Ishikawa (cell line): ENCODE results near the gene GPLD1.

Experiments used
- CEBPB ChIP-seq: IDR thresholded peaks from 2 replicates; pipeline ENCODE4 v1.6.1; 2012
- CREB1 ChIP-seq: IDR thresholded peaks from 2 replicates; pipeline ENCODE4 v1.6.1; 2012; ENCODE audit warnings: low read depth
- EGR1 ChIP-seq: IDR thresholded peaks from 2 replicates; pipeline ENCODE4 v1.6.1; 2012
- EP300 ChIP-seq: IDR thresholded peaks from 2 replicates; pipeline ENCODE4 v1.6.1; 2012; ENCODE audit warnings: borderline replicate concordance
- FOXM1 ChIP-seq: IDR thresholded peaks from 2 replicates; pipeline ENCODE4 v1.6.1; 2012; ENCODE audit warnings: low read depth, borderline replicate concordance
- MAX ChIP-seq: IDR thresholded peaks from 2 replicates; pipeline ENCODE4 v1.6.1; 2012
- NFIC ChIP-seq: IDR thresholded peaks from 2 replicates; pipeline ENCODE4 v1.6.1; 2012
- RAD21 ChIP-seq: IDR thresholded peaks from 2 replicates; pipeline ENCODE4 v1.6.1; 2012; ENCODE audit warnings: low read depth
- REST ChIP-seq: IDR thresholded peaks from 2 replicates; pipeline ENCODE4 v1.6.1; 2012; ENCODE audit warnings: low read depth, mild to moderate bottlenecking
- TAF1 ChIP-seq: IDR thresholded peaks from 2 replicates; pipeline ENCODE4 v1.6.1; 2012; ENCODE audit warnings: low read depth, mild to moderate bottlenecking
- TCF12 ChIP-seq: IDR thresholded peaks from 2 replicates; pipeline ENCODE4 v1.6.1; 2012; ENCODE audit warnings: low read depth
- TEAD4 ChIP-seq: IDR thresholded peaks from 2 replicates; pipeline ENCODE4 v1.6.1; 2012
- USF1 ChIP-seq: IDR thresholded peaks from 2 replicates; pipeline ENCODE4 v1.6.1; 2012
- YY1 ChIP-seq: IDR thresholded peaks from 2 replicates; pipeline ENCODE4 v1.6.1; 2012; ENCODE audit warnings: low read depth
- ZBTB7A ChIP-seq: IDR thresholded peaks from 2 replicates; pipeline ENCODE4 v1.6.1; 2012; ENCODE audit warnings: low read depth

The GPLD1 gene

GRCh38 chr6:24489881-24490280 lies 503 bp upstream of the GPLD1 start:
- TF ChIP-seq RAD21 (no peak), CEBPB (no peak), YY1 (no peak), MAX (no peak), ZBTB7A (no peak), TCF12 (no peak), REST (no peak), NFIC (no peak), TEAD4 (no peak)

GRCh38 chr6:24486065-24486464 lies 3.3 kb downstream of the GPLD1 start:
- TF ChIP-seq CREB1 (no peak), NFIC (no peak)

GRCh38 chr6:24484657-24485323 lies 4.6 kb downstream of the GPLD1 start:
- TF ChIP-seq CREB1 (no peak), REST (no peak), TCF12 (no peak), EGR1 (no peak), CEBPB (no peak), TEAD4 (no peak), ZBTB7A (no peak)

- TF ChIP-seq RAD21 (no peak), TEAD4 (no peak), ZBTB7A (no peak), EP300 (no peak), TAF1 (no peak), USF1 (no peak), MAX (no peak), FOXM1 (no peak), TCF12 (no peak), EGR1 (no peak), YY1 (no peak), CREB1 (no peak)
Observed at GRCh38 chr6:24481449-24481848, 7.9 kb downstream of the GPLD1 start.

- no peak for TF ChIP-seq REST
- no peak for TF ChIP-seq YY1
Observed at GRCh38 chr6:24480705-24481104, 8.7 kb downstream of the GPLD1 start.

GRCh38 chr6:24478903-24479302 lies 10.5 kb downstream of the GPLD1 start:
- TF ChIP-seq EP300 (no peak), FOXM1 (no peak), RAD21 (no peak), USF1 (no peak), TAF1 (no peak)
